Measurements from ENCODE around the gene PIP5K1C.

PIP5K1C gene

DNA sequence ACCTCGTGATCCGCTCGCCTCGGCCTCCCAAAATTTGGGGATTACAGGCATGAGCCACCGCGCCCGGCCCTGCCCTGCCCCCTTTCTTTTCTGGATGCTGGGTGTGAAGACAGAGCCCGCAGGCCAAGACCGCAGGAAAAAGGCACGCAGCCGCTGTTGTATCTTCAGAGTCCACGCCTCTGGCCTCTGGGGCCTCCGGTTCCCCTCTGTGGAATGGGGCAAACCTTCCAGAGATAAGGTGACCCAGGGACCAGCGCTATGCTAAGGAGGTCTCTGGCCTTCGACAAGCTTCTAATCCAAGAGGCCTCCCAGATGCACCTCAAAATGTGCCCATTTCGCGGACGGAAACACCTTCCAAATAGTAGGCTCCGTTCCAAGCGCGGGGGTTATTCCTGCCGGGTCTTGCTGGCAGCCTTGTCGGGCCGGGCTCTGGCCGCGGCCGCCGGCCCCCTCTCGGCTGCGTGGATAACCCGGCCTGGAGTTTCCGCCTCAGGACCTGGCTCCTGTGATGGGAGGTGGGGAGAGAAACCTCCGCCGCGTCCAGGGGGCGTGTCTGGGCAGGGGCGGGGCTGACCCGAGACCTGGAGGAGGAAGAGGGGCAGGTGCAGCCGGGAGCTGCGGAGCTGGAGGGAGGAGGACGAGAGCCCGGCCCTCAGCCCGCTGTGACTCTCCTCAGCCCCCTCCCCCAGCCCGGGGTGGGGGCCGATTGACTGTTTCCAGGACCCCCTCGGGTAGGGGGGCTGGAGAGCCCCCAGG, 21.0 kb upstream of the PIP5K1C start:
- peak; percentile 39 for DNase-seq (ENCODE audit: low read depth)

GRCh38 chr19:3720349-3720917, 20.2 kb upstream of the PIP5K1C start:
- DNase-seq (ENCODE audit: low read depth), result no peak

- no peak for DNase-seq (ENCODE audit: low read depth)
These were observed 19.6 kb upstream of the PIP5K1C start for GRCh38 chr19:3719868-3720267.

DNA sequence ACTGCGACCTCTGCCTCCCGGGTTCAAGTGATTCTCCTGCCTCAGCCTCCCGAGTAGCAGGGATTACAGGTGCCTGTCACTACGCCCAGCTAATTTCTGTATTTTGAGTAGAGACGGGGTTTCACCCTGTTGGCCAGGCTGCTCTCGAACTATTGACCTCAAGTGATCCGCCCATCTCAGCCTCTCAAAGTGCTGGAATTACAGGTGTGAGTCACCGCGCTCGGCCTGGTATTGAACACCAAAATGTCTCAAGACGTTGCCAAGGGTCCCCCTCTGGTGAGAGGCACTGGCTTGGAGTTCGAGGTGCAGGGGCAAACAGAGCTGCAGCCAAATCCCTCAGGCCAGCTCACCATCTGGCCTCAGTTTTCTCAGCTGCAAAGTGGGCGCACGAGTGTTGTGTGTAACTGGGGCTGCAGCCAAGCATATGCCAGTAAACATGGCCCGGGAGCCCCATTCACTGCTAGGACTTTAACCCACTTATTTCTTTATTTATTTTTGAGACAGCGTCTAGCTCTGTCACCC, 15.9 kb upstream of the PIP5K1C start:
- DNase-seq (ENCODE audit: low read depth), result no peak

DNA sequence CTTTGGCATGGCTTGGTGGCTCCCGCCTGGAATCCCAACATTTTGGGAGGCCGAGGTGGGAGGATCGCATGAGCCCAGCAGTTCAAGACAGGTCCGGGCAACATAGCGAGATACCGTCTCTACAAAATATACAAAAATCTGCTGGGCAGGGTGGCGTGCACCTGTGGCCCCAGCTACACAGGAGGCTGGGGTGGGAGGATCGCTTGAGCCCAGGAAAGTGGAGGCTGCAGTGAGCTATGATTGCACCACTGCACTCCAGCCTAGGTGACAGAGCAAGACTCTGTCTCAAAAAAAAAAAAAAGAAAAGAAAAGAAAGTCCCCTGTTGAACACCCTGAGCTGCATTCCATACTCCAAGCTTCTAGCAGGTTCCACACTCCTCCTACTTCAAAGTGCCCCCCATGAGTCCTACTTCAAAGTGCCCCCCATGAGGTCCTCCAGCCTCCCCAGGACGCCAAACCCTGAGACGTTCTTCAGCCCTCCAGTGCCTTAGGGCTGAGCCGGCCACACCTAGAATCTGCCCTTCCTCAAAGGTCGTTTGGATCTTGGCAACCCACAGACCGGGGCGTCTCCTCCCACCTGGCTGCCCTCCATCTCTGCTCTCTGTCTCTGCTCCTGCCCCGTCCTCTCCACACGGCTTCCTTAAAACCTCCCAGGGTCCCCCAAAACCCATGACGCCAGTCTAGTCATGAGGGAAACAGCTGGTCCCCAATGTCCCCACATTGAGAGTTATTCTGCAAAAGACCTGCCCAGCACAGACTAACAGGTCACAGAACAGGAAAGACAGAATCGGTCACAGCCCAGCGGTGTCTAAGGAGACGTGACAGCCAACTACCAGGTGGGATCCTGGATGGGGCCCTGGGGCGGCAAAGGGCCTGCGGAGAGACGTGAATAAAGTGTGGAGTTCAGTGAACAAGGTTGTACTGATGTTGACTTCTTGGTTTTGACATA, 12.7 kb upstream of the PIP5K1C start:
- no peak for DNase-seq (ENCODE audit: low read depth)

DNA sequence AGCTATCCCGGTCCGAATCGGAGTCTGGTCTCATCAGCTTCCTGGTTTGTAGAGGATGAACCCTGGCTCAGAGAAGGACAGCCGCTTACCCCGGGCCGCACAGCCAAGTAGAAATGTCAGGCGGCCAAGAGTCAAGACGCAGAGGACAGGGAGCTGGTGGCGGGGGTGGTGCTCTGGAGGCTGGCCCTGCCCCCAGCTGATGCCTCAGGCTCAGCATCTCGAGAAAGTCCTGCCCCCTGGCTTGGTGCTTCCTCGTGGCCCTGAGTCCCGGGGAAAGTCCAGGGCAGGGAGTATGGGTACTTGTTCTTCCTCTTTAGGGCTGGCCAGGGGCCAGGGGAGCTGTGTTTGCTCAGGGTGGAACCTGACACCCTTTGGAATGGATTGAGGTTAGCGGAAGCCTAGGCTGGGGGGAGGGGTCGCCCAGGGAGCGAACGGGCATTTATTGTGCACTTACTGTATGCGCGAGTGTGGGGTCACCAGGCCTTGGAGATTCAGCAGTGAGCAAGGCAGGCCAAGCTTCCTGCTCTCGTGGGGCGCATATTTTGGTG, 10.1 kb upstream of the PIP5K1C start:
- no peak for DNase-seq (ENCODE audit: low read depth)

GRCh38 chr19:3708207-3708931, 8.1 kb upstream of the PIP5K1C start, which contains the start of gene TJP3:
TJP3 (plus strand) TSS chr19:3708384; CDS start chr19:3728433, 20,049 bp downstream.
- DNase-seq (ENCODE audit: low read depth), result no peak

GRCh38 chr19:3707868-3708206, 7.6 kb upstream of the PIP5K1C start:
- no peak for DNase-seq (ENCODE audit: low read depth)

DNA sequence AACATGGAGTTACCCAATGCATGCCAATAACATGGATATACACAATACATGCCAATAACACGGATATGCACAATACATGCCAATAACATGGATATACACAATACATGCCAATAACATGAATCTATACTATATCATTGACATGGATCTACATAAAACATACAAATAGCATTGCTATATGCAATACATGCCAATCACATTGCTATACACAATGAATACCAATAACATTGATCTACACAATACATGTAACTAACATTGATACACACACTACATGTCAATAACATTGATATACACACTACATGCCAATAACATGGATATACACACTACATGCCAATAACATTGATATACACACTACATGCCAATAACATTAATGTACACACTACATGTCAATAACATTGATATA, 932 bp upstream of the PIP5K1C start:
- no peak for DNase-seq (ENCODE audit: low read depth)

DNA sequence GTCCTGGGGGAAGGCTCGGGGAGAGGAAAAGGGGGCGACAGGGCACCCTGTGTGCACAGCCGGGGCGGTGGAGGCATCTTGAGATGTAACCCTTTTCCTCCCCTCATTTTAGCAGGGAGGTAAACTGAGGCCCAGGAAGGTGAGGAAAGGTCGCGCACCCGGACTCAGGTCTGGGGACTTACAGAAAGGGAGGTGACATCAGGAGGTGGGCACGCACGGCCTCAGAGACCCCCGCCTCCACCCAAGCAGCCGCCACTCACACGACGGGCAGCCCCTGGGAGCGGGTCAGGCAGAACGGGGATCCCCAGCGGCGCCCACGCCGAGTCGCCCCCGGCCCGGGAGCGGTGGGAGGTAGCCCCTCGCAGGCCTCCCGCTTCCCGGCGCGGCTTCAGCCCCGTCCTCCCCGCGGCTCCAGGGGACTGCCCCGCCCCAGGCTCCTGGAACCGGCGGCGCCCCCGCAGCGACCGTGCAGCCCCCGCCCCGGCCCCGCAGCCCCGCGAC, 477 bp downstream of the PIP5K1C start:
- DNase-seq (ENCODE audit: low read depth), result no peak

DNA sequence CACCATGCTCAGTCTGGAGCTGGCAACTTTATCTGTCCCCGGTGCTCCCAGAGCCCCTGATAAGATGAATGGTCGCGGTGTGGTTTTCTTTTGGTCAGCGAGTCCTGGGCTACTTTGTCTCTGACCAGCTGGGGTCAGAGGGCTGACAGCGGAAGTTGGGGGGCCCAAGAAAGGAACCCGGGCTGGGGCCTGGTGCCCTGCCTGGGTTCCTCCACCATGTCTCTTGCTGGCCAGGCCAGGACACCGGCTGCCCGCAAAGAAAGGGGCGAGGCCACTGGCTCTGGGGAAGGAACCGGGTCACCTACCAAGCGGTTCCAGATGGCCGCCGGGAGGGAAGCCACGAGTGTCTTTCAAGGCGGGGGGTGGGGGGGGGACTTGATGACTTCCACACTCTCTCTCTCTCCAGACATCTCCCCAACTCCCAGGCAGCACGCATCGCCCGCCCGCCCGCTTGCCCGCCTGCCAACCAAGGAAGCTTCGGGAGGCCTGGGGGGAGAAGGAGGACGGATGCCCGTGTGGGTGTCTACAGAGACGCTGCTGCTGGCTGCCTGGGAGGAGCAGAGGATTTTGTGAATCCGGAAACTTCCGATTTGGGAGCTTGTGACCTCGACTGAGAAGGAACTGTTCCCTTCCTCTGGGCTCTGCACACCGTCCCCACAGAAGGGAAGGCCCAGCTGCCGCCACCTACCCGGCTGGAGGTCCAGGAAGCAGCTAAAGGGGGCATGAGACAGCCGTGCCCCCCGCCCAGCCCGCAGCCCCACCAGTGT, 1.1 kb downstream of the PIP5K1C start:
- DNase-seq (ENCODE audit: low read depth), result no peak

DNA sequence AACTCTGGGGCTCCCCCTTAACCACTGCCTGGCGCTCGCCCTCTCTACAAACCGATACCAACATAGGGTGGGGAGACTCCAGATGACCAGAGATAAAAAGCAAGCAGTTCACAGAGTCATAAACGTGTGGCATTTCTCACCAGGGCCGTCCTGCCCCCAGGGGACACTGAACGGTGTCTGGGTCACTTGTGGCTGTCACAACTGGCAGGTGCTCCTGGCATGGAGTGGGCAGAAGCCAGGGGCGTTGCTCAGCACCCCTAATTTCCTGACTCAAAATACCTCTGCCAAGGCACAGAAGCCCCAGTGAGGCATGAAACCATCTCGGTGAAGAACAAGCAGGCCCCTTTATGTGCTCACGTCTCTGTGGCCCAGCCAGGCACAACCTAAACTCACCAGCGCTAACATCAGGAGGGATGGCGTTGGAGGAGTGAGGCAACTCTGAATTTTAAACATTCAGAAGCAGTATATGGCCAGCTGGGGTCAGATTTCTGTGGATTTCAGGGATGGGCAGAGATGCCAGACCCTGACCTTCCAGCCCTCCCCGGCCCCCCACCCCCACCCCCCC, 1.8 kb downstream of the PIP5K1C start:
- DNase-seq (ENCODE audit: low read depth), result no peak

DNA sequence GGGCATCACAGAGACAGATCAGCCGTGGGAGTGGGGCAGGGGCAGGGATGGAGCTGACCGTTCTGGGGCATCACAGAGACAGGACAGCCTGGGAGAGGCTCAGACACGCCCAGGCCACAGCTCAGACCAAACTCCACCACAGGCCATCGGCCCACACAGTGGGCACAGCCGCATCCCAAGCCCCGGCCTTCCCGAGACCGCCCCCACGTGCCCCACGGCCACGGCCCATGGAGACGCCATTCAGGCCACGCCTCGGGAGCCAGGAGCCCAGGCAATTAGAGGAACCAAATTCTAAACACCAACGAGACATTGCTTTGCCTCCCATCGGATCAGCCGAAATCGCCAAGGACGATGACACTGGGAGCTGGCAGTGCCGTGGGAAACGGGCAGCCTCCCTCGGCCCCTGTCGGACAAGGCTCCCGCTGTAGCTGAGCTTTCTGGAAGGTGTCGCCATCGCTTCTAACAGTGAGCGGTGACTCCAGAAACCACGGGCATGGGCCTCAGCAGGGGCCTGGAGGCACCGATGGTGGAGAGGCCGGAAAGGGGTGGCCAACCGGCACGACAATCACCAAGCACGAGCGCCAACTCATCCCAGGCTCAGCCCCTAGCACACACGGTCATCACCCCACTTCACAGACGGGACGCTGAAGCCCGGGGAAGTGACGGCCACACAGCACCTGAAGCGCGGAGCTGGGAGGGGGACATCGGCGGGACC, 2.4 kb downstream of the PIP5K1C start:
- no peak for DNase-seq (ENCODE audit: low read depth)

DNA sequence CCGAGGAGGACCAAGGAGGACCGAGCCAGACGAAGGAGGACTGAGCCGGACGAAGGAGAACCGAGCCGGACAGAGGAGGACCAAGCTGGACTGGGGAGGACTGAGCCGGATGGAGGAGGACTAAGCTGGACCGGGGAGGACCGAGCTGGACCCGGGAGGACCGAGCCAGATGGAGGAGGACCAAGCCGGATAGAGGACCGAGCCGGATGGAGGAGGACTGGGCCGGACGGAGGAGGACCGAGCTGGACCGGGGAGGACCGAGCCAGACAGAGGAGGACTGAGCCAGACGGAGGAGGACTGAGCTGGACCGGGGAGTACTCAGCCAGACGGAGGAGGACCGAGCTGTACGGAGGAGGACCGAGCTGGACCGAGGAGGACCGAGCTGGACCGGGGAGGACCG, 3.2 kb downstream of the PIP5K1C start:
- no peak for DNase-seq (ENCODE audit: low read depth)

- DNase-seq (ENCODE audit: low read depth), result no peak
These were observed 3.6 kb downstream of the PIP5K1C start for GRCh38 chr19:3696660-3696995.

- no peak for DNase-seq (ENCODE audit: low read depth)
These were observed 4.1 kb downstream of the PIP5K1C start for GRCh38 chr19:3695986-3696659.

DNA sequence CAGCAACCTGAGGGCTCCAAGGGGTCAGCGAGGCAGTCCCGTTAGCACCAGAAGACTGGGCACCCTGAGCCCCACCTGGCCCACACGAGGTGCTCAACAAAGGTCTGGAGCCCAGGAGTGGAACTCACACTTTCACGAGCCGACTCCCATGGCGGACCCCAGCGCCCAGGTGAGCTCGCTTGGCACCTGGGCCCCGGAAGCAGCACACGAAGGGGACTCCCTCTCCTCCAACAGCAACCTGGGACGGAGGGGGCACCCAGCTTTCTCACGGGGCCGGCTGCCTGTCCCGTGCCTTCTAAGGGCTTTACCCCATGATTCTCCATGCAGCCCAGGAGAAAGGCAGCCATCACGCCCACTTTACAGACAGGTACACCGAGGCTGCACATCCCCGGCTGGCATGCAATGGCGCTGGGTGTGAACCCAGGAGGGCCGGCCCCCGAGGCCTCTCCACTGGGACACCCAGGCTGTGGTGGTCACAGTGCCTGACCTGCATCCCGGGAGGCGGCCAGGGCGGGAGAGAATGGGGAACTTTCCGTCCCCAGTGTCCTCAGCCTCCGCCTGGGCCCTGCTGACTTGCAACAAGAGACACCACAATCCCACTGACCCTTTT, 5.0 kb downstream of the PIP5K1C start:
- no peak for DNase-seq (ENCODE audit: low read depth)

GRCh38 chr19:3694361-3695123, 5.7 kb downstream of the PIP5K1C start:
- DNase-seq (ENCODE audit: low read depth), result no peak

Data from fibroblast of the conjunctiva (primary cell).